Measurements from ENCODE around the gene P2RX7.

GRCh38 chr12:121120323-121120722 lies 12.4 kb upstream of the P2RX7 start:
- no peak for TF ChIP-seq CTCF (IDR thresholded peaks at IDR 0.05)
- no peak for TF ChIP-seq POLR2A (IDR thresholded peaks at IDR 0.05)

All from adrenal gland (tissue), 5 donors.